CD4-positive, alpha-beta T cell (primary cell): ENCODE data around the gene KCNJ13. TPM values are rescaled to one million over a fixed set of nuclear protein-coding genes. Genes with fewer than 3 reads are reported as not detected.

Experiments
- ATAC-seq: fragments of 200-7000 bp; cut with Tn5 transposase; one replicate; pipeline ENCODE4 v1.10.0; 2022; ENCODE audit warnings: mild to moderate bottlenecking; ENCODE audit not compliant: poor library complexity
- CTCF ChIA-PET: fragments of 350-600 bp; sonication (Branson Sonifier 250); formaldehyde crosslinking; loops from one replicate; lab custom pipeline; 2021; ENCODE audit warnings: antibody characterized with exemption, inconsistent platforms; lab: Charles Lee
- POLR2A ChIA-PET: fragments of 350-600 bp; sonication (Branson Sonifier 250); formaldehyde crosslinking; loops from one replicate; lab custom pipeline; 2021; ENCODE audit warnings: antibody characterized with exemption, inconsistent platforms; lab: Charles Lee
- DNase-seq, 14 experiments: peaks; one replicate each; pipeline ENCODE4 v3.0.0-alpha.2; 2013 to 2020; ENCODE audit warnings: mixed read lengths in 2 of 14
- H3K27ac ChIP-seq, 2 donors: one replicate each; pipeline versions ENCODE4 v1.5.1 to v1.7.0; 2013; ENCODE audit warnings: low read length in 2 of 2, low read depth in 1 of 2, mild to moderate bottlenecking in 1 of 2
- H3K27me3 ChIP-seq, 2 experiments: 1 replicate in 1 of 2; 2 replicates in 1 of 2; pipeline versions ENCODE4 v1.6.1 to v1.7.0; 2013; ENCODE audit warnings: low read length in 2 of 2, control low read depth in 1 of 2, mild to moderate bottlenecking in 1 of 2, moderate library complexity in 1 of 2; ENCODE audit not compliant: insufficient read depth in 2 of 2, control insufficient read depth in 1 of 2
- H3K36me3 ChIP-seq: one replicate; pipeline ENCODE4 v1.6.1; 2013; ENCODE audit warnings: low read length, control low read depth; ENCODE audit not compliant: insufficient read depth
- H3K4me1 ChIP-seq: one replicate; pipeline ENCODE4 v1.6.1; 2013; ENCODE audit warnings: low read length, control low read depth; ENCODE audit not compliant: insufficient read depth
- H3K4me3 ChIP-seq: one replicate; pipeline ENCODE4 v1.5.1; 2013; ENCODE audit warnings: mild to moderate bottlenecking, low read length, moderate library complexity
- H3K9me3 ChIP-seq, 2 experiments: 1 replicate in 1 of 2; 2 replicates in 1 of 2; pipeline versions ENCODE4 v1.6.1 to v1.7.0; 2013; ENCODE audit warnings: low read length in 2 of 2, mild to moderate bottlenecking in 2 of 2, control low read depth in 1 of 2, moderate library complexity in 1 of 2; ENCODE audit not compliant: control insufficient read depth in 1 of 2, insufficient read depth in 1 of 2
- H3K27ac Mint-ChIP-seq: one replicate; pipeline ENCODE4 v1.8.0; 2020; ENCODE audit warnings: mixed read lengths
- H3K27me3 Mint-ChIP-seq: one replicate; pipeline ENCODE4 v1.8.0; 2021; ENCODE audit warnings: mixed read lengths
- H3K36me3 Mint-ChIP-seq: one replicate; pipeline ENCODE4 v1.8.0; 2021; ENCODE audit warnings: low read depth, mixed read lengths
- H3K4me1 Mint-ChIP-seq: one replicate; pipeline ENCODE4 v1.8.0; 2021; ENCODE audit warnings: low read depth, mixed read lengths
- H3K4me3 Mint-ChIP-seq: one replicate; pipeline ENCODE4 v1.8.0; 2020; ENCODE audit warnings: mild to moderate bottlenecking, mixed read lengths
- H3K9me3 Mint-ChIP-seq: one replicate; pipeline ENCODE4 v1.8.0; 2020; ENCODE audit warnings: mixed read lengths
- CTCF ChIP-seq: fragments of 200-600 bp; IDR thresholded peaks from one replicate; pipeline ENCODE4 v1.8.0; 2022; ENCODE audit warnings: antibody characterized with exemption, mild to moderate bottlenecking
- intact Hi-C, 2 experiments: fragments of 100-400 bp; cut with DNase I in 1 of 2; cut with micrococcal nuclease in 1 of 2; formaldehyde crosslinking; loops; one replicate each; pipeline versions ENCODE4 v1.15.1 to v1.9.0; 2023 to 2025; cut with DNase I, micrococcal nuclease
- total RNA-seq, 174 experiments: library from RNA in 2 of 174; stranded (reverse) in 2 of 174; gene quantifications; one replicate each; pipeline ENCODE4 v1.2.3 and lab custom pipeline; 2021 to 2026

KCNJ13 gene
- total RNA-seq, 2 experiments from 2014 or later: not detected

- H3K27ac ChIP-seq: no peak overlapping the region
- no peak overlapping the region for H3K4me3 ChIP-seq
- Mint-ChIP-seq H3K27me3 (no peaks in the 10 kb centered on the region), H3K27ac (no peak overlapping the region), H3K4me1 (no peaks in the 10 kb centered on the region), H3K4me3 (no peak overlapping the region), H3K9me3 (no peaks in the 10 kb centered on the region), H3K36me3 (peaks cover 94% of the 10 kb centered on the region)
- H3K4me1 ChIP-seq: no peaks in the 10 kb centered on the region
- H3K27me3 ChIP-seq: no peaks in the 10 kb centered on the region
- H3K9me3 ChIP-seq: no peaks in the 10 kb centered on the region
- ATAC-seq (no peak), DNase-seq (no peak)
- ChIA-PET CTCF (no interaction called here), POLR2A (no interaction called here)
- TF ChIP-seq CTCF: no peak
- intact Hi-C loops: no loop called here
- H3K36me3 ChIP-seq: peaks cover 91% of the 10 kb centered on the region
Observed at GRCh38 chr2:232815569-232815968, 39.2 kb upstream of the KCNJ13 start.

GRCh38 chr2:232810444-232810843 is 34.1 kb upstream of the KCNJ13 start:
- Histone ChIP-seq H3K27ac (no peak overlapping the region), H3K9me3 (no peaks in the 10 kb centered on the region), H3K4me3 (no peak overlapping the region), H3K4me1 (no peaks in the 10 kb centered on the region), H3K27me3 (no peaks in the 10 kb centered on the region), H3K36me3 (peaks cover 89% of the 10 kb centered on the region)
- Mint-ChIP-seq H3K36me3 (peaks cover 93% of the 10 kb centered on the region), H3K27me3 (no peaks in the 10 kb centered on the region), H3K4me3 (no peak overlapping the region), H3K4me1 (no peaks in the 10 kb centered on the region), H3K27ac (no peak overlapping the region), H3K9me3 (no peaks in the 10 kb centered on the region)
- DNase-seq (no peak), ATAC-seq (no peak)
- ChIA-PET CTCF (interaction anchor here (0.9 to 1.2 kb wide), 2 partner anchors 10 to 44 kb away, joined by 3 to 4 read pairs; no protein-coding TSS in a partner anchor), POLR2A (no interaction called here)
- intact Hi-C loops: no loop called here
- no peak for TF ChIP-seq CTCF

GRCh38 chr2:232809349-232810124 is 33.2 kb upstream of the KCNJ13 start:
- Histone ChIP-seq H3K4me1 (no peaks in the 10 kb centered on the region), H3K4me3 (no peak overlapping the region), H3K36me3 (peaks cover 82% of the 10 kb centered on the region), H3K27me3 (no peaks in the 10 kb centered on the region), H3K9me3 (no peaks in the 10 kb centered on the region), H3K27ac (no peak overlapping the region)
- Mint-ChIP-seq H3K9me3 (no peaks in the 10 kb centered on the region), H3K4me3 (no peak overlapping the region), H3K27ac (no peak overlapping the region), H3K27me3 (no peaks in the 10 kb centered on the region), H3K36me3 (peaks cover 93% of the 10 kb centered on the region), H3K4me1 (no peaks in the 10 kb centered on the region)
- DNase-seq: peak in 1 of 14 experiments; percentile 20
- intact Hi-C loops: no loop called here
- POLR2A ChIA-PET: interaction anchor here (0.6 kb wide), 1 partner anchor 508 kb away, joined by 3 read pairs; no protein-coding TSS in a partner anchor
- CTCF ChIA-PET: interaction anchor here (0.9 to 1.2 kb wide), 2 partner anchors 11 to 45 kb away, joined by 3 to 4 read pairs; no protein-coding TSS in a partner anchor
- no peak for TF ChIP-seq CTCF
- ATAC-seq: no peak
